ENCODE measurements around the gene SNX2. TPM values are rescaled to one million over a fixed set of nuclear protein-coding genes. Genes with fewer than 3 reads are reported as not detected.

The SNX2 gene, protein sequence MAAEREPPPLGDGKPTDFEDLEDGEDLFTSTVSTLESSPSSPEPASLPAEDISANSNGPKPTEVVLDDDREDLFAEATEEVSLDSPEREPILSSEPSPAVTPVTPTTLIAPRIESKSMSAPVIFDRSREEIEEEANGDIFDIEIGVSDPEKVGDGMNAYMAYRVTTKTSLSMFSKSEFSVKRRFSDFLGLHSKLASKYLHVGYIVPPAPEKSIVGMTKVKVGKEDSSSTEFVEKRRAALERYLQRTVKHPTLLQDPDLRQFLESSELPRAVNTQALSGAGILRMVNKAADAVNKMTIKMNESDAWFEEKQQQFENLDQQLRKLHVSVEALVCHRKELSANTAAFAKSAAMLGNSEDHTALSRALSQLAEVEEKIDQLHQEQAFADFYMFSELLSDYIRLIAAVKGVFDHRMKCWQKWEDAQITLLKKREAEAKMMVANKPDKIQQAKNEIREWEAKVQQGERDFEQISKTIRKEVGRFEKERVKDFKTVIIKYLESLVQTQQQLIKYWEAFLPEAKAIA
- total RNA-seq = 10 to 100 TPM; 28.8 to 35.1 (median 32.0) TPM

DNA sequence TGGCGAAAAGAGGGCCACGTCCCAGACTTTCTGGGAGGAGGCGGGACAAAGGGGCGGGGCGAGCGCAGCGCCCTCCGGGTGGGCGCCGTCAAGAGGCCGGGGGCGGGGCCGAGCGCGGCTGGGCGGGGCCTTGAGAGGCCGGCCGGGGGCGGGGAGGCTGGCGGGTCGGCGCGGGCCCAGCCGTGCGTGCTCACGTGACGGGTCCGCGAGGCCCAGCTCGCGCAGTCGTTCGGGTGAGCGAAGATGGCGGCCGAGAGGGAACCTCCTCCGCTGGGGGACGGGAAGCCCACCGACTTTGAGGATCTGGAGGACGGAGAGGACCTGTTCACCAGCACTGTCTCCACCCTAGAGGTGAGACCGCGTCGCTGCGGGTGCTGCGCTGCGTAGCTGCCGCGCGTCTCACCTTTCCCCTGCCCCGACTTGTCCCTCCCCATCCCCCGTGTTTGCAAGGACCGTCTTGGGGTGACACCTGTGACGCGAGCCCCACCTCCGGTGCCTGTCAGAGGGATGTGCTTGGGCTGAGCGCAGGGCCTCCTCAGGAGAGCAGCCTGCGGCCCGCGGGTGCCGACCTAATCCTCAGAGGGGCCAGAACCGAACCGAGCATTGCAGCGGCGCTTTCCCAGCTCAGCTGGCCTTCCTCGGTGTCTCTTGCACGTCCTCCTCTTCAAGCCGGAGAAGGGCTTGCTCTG is at the start of gene SNX2:
Gene SNX2 (plus strand): TSS at position 220 of the 689 bp plus-strand sequence. CDS start 24 bp downstream, at position 244.
- peak within 1 kb of the TSS; percentile 83 to 95 (median 90) for H3K27ac ChIP-seq
- H3K36me3 ChIP-seq = no peaks in the 10 kb centered on the region
- intact Hi-C loops (cut with DNase I; ENCODE audit: low total_unique reads) (loop anchor here (2.0 to 5.0 kb wide), 5 partner anchors 70 to 814 kb away; partner anchors contain the start of genes CEP120, CSNK1G3, PPIC and SNX24), in situ Hi-C loops (cut with MboI; ENCODE audit: low sequenced_read_pairs in 4 of 4) (loop anchor here in 1 of 4 donors (10.0 kb wide), 1 partner anchor 70 kb away; the partner anchor contains the start of gene SNX24)
- ATAC-seq (peak; percentile 93 to 94), DNase-seq (peak; percentile 84 to 91)
- H3K4me1 ChIP-seq = peaks cover 21 to 30% of the 10 kb centered on the region in 2 donors
- H3K4me3 ChIP-seq = peak within 1 kb of the TSS; percentile 84 to 98 (median 89)
- no peaks in the 10 kb centered on the region for H3K27me3 ChIP-seq
- TF ChIP-seq, protein P1, sequence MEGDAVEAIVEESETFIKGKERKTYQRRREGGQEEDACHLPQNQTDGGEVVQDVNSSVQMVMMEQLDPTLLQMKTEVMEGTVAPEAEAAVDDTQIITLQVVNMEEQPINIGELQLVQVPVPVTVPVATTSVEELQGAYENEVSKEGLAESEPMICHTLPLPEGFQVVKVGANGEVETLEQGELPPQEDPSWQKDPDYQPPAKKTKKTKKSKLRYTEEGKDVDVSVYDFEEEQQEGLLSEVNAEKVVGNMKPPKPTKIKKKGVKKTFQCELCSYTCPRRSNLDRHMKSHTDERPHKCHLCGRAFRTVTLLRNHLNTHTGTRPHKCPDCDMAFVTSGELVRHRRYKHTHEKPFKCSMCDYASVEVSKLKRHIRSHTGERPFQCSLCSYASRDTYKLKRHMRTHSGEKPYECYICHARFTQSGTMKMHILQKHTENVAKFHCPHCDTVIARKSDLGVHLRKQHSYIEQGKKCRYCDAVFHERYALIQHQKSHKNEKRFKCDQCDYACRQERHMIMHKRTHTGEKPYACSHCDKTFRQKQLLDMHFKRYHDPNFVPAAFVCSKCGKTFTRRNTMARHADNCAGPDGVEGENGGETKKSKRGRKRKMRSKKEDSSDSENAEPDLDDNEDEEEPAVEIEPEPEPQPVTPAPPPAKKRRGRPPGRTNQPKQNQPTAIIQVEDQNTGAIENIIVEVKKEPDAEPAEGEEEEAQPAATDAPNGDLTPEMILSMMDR (IDR thresholded peaks at IDR 0.05 in 4 of 5, conservative IDR thresholded peaks at IDR 0.05 in 1 of 5) = peak in 2 of 5 experiments; percentile 23 to 34
- TF ChIP-seq POLR2A (IDR thresholded peaks at IDR 0.05) = peak; percentile 80 to 84
- no peaks in the 10 kb centered on the region for H3K9me3 ChIP-seq

DNA sequence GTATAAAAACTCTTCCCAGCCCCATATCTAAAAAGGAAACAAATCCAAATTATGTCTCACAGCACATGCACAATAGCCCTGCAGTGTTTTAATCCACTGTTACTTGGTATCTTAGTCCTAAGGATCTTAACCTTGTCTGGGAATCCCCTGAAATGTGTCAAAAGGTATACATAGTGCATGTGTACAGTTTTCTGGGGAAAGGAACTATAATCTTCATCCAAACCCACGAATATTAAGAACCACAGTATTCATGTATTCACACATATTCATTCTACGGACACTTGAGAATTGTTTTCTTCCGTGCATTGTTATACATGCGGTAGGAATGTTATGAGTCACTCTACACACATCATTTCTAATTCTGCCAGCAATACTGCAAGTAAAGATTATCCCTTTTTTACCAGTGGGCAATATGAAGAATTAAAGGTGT is 47.8 kb upstream of the SNX2 start:
- intact Hi-C loops (cut with DNase I; ENCODE audit: low total_unique reads) (no loop called here), in situ Hi-C loops (cut with MboI; ENCODE audit: low sequenced_read_pairs in 4 of 4) (no loop called here)
- Histone ChIP-seq H3K9me3 (no peaks in the 10 kb centered on the region), H3K4me3 (no peak overlapping the region), H3K27me3 (no peaks in the 10 kb centered on the region), H3K4me1 (no peaks in the 10 kb centered on the region), H3K27ac (no peak overlapping the region), H3K36me3 (no peaks in the 10 kb centered on the region)
- no peak for ATAC-seq
- DNase-seq = no peak
- TF ChIP-seq, protein P1 (IDR thresholded peaks at IDR 0.05 in 4 of 5, conservative IDR thresholded peaks at IDR 0.05 in 1 of 5) = no peak
- TF ChIP-seq POLR2A (IDR thresholded peaks at IDR 0.05) = no peak

DNA sequence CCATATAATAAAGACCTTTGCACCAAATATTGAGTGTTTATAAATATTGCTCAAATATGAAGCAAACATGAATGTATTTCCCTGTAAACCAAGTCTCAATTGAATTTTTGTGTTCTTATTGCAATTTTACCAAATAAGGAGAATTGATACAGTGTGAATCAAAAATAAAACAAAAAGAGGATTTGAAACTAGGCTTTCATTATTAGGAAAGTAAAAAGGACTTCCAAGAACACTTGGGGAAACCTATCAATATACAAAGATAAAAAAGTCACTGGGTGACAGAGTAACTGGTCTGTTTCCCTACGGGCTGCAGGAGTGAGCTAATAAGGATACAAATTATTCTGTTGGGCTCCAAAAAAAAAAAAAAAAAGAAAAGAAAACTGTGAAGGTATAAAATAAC is 44.8 kb upstream of the SNX2 start:
- no peaks in the 10 kb centered on the region for H3K27me3 ChIP-seq
- no peaks in the 10 kb centered on the region for H3K9me3 ChIP-seq
- H3K36me3 ChIP-seq = no peaks in the 10 kb centered on the region
- no peak for DNase-seq
- intact Hi-C loops (cut with DNase I; ENCODE audit: low total_unique reads) = no loop called here
- no peak for ATAC-seq
- no peak for TF ChIP-seq POLR2A (IDR thresholded peaks at IDR 0.05)
- TF ChIP-seq, protein P1 (IDR thresholded peaks at IDR 0.05 in 4 of 5, conservative IDR thresholded peaks at IDR 0.05 in 1 of 5) = no peak
- H3K4me1 ChIP-seq = no peaks in the 10 kb centered on the region
- no peak overlapping the region for H3K4me3 ChIP-seq
- in situ Hi-C loops (cut with MboI; ENCODE audit: low sequenced_read_pairs in 4 of 4) = no loop called here
- H3K27ac ChIP-seq = no peak overlapping the region

DNA sequence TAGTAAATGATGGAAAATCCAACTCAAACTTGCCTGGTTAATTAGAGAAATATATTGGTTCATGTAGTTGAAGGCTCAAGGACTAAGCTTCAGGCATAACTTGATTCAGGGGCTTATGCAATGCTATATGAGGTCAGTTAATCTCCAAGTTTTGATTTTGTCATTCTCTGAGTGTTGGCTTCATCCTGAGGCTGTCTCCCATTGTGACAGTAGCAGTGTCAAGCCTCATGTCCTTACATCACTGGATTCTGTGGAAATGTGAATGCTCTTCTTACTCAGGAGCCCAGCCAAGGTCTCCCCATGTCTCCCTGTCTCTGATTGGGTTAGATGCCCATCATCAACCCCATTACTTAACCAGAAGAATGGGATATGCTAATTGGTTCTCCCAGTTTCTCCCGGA is 44.4 kb upstream of the SNX2 start:
- TF ChIP-seq, protein P1 (IDR thresholded peaks at IDR 0.05 in 4 of 5, conservative IDR thresholded peaks at IDR 0.05 in 1 of 5) = no peak
- no peak for TF ChIP-seq POLR2A (IDR thresholded peaks at IDR 0.05)
- no peak overlapping the region for H3K4me3 ChIP-seq
- no peak for ATAC-seq

More for the DNA sequence above, 44.4 kb upstream of the SNX2 start:
- Histone ChIP-seq H3K4me1 (no peaks in the 10 kb centered on the region), H3K27ac (no peak overlapping the region), H3K36me3 (no peaks in the 10 kb centered on the region), H3K27me3 (no peaks in the 10 kb centered on the region), H3K9me3 (no peaks in the 10 kb centered on the region)
- intact Hi-C loops (cut with DNase I; ENCODE audit: low total_unique reads) = no loop called here
- in situ Hi-C loops (cut with MboI; ENCODE audit: low sequenced_read_pairs in 4 of 4) = no loop called here
- no peak for DNase-seq
